HG02852 (cell line): ENCODE results near the gene FCAMR.

Source experiments
- ATAC-seq: cut with Tn5 transposase; IDR thresholded peaks from one replicate; pipeline ENCODE4 v1.9.1; 2021; ENCODE audit warnings: mild to moderate bottlenecking, moderate library complexity; ENCODE audit not compliant: unreplicated experiment

The FCAMR gene

GRCh38 chr1:206960676-206961386 is 9.4 kb downstream of the FCAMR start:
- no peak for ATAC-seq

GRCh38 chr1:206958144-206958543 is 12.1 kb downstream of the FCAMR start:
- ATAC-seq = no peak

DNA sequence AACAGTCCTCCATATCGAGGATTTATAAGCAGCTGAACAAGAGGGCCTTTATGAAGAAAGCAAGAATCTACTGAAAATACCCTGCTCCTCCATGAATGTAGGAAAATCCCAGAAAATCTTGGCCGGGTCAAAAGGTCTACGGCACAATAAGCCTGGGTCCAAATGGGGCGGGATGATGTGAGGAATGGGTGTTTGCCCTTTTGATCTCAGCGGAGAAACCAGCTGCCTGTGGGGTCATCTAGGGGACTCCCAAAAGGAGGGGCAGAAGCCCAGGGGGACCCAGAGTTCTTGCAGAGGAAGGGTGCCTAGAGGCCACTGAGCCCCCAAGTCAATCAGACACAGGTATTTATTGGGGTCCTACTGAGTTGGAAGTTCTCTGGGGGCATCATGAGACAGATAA is 12.6 kb downstream of the FCAMR start:
- ATAC-seq = no peak

DNA sequence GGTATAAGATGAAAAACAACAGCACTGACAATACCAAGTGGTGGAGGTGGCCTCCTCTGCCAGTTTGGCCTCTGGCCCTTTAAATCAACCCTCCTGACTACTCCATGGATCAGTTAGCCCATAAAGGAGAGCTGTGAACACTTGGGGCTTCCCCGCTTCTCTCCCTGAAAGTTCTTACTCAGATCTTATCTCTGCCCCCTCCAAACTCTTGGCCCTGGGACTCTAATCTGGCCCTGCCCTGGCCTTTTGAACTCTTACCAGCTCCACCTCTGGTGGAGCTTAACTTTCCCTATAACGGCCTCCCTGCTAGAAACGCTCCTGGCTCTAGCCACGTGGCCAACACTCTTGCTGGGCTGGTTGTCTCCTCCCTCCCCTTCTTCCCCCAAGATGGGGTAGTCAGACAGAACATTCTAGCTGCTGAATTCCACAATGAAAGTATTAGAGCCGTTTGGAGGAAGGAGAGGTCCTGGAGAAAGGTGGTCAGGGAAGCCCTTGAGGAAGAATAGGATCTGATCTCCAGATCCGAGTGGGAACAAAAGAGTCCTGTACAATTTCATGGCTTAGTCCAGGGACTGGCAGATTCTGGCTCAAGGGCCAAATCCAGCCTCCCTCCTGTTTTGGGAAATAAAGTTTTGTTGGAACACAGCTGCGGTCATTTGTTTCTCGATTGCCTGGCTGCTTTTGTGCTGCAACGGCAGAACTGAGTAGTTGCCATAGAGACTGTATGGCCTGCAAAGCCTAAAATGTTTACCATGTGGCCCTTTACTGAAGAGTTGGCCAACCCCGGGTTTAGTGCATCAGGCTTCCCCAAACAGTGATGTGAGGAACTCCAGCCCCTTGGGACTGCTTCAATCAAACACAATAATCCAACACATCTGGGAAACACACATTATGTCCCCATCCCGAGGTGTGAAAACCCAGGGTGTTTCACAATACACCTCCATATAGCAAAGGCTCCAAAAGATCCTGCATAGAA is 14.5 kb downstream of the FCAMR start:
- peak; percentile 58 for ATAC-seq

DNA sequence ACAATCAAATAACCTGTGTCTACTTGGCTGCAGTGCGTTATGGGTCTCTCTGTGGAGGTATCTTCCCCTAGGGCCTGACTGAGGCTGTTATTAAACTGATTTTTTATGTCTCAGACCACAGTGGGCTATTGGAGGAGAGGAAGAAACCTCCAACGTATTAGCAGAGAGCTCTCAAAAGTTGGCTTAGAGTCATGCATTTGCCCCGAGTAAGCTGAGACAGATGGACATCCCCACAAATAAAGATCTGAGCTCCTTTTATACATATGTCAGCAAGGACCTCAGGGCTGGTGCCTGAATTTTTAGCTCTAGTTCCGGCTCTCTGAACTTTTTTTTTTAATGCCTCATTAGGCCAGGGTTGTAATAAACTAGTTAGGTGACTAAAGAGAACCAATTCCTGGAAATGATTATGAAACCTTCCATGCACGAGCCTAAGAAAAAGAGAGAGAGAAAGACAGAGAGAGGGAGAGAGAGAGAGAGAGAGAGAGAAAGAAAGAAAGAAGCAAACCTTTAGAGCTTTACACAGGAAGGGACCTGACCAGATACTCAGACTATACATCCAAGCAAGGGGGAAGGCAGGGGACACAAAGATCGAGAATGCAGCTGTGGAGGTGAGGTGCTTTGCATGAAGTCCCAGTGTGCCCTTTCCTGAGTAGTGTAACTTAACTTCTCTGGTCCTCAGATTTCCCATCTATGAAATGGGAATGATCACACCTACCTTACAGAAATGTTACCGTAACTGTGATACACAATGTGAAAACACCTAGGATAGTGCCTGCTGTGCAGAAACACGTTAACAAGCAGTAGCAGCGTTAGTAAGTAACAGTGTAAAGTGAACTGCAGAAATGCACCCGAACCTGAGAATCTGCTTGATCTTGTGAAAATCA is 15.6 kb downstream of the FCAMR start:
- no peak for ATAC-seq

- no peak for ATAC-seq
Measured at GRCh38 chr1:206953626-206954025, 16.6 kb downstream of the FCAMR start.

DNA sequence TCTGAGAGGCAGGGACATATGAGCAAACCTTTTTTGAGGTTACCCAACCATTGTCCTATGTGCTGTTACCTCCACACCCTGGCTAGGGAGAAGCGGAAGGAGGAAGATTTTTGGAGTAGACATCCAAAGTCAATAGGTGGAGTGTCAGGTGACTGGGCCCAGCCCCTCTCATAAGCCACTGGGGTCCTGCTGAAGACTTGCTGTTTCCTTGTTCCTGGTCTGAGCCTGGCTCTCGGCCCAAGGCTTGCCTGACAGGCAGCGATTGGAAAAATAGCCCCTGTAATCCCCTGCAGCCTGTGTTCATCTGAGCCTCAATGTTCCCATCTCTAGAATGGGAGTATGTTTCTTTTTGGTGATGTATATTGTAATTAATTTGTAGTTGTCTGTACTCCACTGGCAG is 17.1 kb downstream of the FCAMR start:
- no peak for ATAC-seq

DNA sequence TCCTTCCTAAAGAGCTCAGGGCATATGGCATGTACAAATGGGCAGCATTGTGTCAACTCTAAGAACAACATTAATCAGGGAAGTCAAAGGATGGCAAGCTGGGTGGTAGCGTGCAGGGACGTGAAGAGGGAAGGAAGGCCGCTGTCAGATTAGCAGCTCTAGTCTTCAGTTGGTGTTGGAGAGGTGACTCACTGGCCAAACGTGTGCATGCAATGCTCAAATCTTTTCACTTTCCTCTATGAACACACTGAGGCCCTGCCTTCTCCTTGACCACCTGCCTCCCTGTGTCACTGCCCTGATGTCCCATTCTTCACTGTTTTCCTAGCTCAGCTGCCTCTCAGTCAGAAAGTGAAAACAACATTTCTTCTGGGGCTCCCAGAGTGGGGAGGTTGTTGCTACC is 18.1 kb downstream of the FCAMR start:
- ATAC-seq = no peak

DNA sequence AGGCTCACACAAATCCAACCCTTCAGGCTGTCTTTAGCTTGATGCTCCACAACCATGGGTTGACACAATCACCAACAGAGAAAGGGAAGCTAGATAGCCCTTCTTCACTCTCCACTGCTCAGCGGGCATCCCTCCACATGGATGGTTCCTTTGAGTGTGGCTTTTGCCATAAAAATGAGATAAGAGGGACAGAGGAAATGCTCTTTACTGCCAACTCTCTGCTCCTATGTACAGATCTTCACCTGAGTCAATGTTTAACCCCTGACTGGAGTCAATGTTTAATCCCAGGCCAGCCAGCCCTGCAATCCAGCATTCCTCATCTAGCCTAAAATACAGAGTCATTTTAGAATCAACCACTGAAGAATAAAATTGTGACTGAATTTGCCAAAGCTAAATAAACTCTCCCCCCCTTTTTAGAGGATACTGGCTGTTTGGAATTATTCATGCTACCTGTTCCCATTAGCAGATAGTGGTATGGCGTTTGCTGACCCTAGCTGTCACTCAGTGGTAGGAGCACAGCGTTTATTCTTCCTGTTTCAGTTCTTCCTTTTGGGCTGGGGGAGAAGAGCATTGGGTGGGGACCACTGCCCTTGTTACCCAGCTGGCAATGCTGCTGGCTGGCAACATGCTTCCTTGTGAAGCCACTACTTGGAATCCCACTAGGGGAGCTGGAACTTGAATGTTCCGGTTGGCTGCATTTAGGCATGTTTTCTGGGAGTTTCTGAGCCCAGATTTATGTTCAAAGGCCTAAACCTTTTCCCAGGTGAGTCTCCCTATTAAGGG is 18.8 kb downstream of the FCAMR start:
- no peak for ATAC-seq

DNA sequence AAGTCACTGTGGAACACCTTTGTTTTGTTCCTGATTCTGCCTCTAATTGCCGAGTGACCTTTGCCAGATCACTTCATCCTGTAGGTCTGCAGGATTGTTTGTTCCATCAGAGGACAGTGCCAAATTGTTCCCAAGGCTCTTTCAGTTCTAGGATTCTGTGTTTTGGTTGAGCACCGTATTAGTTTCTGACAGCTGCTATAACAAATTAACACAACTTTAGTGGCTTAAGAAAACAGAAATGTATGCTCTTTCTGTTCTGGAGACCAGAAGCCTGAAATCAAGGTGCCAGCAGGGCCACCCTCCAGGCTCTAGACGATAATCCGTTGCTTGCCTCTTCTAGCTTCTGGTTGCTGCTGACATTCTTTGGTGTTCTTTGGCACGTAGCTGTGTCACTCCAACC is 20.6 kb downstream of the FCAMR start:
- no peak for ATAC-seq

- no peak for ATAC-seq
Measured at GRCh38 chr1:206949208-206949607, 21.1 kb downstream of the FCAMR start.

GRCh38 chr1:206947255-206947654 is 23.0 kb downstream of the FCAMR start:
- no peak for ATAC-seq

DNA sequence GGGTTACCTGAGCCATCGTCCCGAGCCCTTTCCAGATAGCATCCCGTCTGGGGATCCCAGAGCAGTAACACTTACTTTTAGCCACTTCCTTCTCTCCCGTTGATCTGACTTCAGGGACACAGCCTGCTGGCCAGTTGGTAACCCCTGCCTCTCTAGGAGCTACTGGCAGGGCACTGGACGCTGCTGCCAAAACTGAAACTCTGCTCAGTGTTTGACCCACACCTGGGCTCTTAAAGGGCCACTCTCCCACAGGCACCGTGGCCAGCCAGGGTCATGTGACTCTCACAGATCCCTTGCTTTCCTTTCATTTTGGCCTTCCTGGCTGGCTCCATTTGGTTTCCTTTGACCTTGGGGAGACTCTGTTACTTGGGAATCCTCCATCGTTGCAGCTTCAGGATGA is 24.0 kb downstream of the FCAMR start, which contains the start of gene PIGR:
Gene PIGR, minus strand, starts transcription at position 206 of the 400 bp plus-strand sequence. CDS start 5,935 bp downstream, outside the sequence.
- no peak for ATAC-seq

DNA sequence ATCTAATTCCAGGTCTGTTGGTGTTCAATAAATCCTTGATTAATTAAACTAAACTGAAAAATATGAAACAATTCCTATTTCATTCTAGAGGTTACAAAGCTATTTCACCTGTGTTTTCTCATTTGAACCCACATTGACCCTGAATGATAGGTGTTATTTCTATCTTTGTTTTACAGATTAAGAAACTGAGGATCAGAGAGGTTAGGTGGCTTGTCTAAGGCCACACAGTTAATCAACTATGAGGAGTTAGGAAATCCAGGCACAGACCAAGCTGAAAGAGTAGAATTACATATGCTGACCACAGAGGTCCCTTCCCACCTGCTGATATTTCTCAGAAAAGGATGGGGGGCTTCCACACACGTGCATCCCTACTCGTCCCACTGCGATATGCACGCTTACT is 24.5 kb downstream of the FCAMR start:
- no peak for ATAC-seq

DNA sequence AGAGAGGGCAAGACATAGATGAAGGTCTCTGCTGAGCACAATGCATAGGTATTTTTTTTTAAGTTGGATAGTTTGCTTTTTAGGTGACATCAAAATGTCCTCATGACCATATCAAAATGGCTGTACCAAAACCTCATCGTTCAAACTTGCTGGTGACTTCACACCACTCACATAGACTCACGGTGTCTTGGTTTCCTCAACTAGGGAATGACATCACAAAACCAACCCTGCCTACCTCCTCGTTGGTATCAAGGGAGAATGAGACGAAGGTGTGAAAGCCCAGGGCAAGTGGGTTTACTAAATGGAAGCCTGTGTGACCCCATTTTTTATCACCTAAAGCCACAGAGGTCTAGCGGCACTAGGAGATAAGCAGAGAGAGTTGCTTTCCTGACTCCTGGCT is 25.6 kb downstream of the FCAMR start:
- ATAC-seq = no peak

- ATAC-seq = no peak
Measured at GRCh38 chr1:206941766-206942418, 28.4 kb downstream of the FCAMR start.

DNA sequence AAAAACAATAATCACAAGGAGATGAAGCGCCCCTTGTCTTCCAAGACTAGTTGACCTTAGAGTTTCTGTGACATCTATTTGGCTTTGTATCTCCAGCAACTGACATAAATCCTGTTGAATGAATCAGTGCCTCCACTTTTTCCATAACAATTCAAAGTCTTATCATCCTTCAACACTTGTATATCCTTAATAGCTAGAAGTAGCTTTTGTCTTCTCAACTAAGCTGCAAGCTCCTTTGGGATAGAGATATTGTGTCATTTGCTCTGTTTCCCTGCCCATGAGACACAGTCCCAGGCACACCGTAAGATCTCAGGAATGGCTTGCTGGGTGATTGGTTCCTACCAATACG is 29.7 kb downstream of the FCAMR start:
- no peak for ATAC-seq

GRCh38 chr1:206939841-206940587 is 30.2 kb downstream of the FCAMR start:
- ATAC-seq = no peak

GRCh38 chr1:206939131-206939530 is 31.1 kb downstream of the FCAMR start:
- ATAC-seq = no peak
